Activated naive CD8-positive, alpha-beta T cell (primary cell): Measurements from ENCODE around the gene IFT80.
"Not testable (repeated sequence)": the region's sequence is repeated elsewhere in the genome, so short reads cannot be mapped to it uniquely, and the experiment has no call there.

Experiments used
- H3K27ac Mint-ChIP-seq: one replicate; pipeline ENCODE4 v1.8.0; 2021; ENCODE audit warnings: mixed read lengths
- H3K27me3 Mint-ChIP-seq: one replicate; pipeline ENCODE4 v1.8.0; 2021; ENCODE audit warnings: mixed read lengths
- H3K36me3 Mint-ChIP-seq: one replicate; pipeline ENCODE4 v1.8.0; 2021; ENCODE audit warnings: mixed read lengths
- H3K4me1 Mint-ChIP-seq: one replicate; pipeline ENCODE4 v1.8.0; 2021; ENCODE audit warnings: low read depth, mixed read lengths
- H3K4me3 Mint-ChIP-seq: one replicate; pipeline ENCODE4 v1.8.0; 2021; ENCODE audit warnings: mild to moderate bottlenecking, mixed read lengths
- H3K9me3 Mint-ChIP-seq: one replicate; pipeline ENCODE4 v1.8.0; 2021; ENCODE audit warnings: low read depth, mixed read lengths

Gene IFT80

DNA sequence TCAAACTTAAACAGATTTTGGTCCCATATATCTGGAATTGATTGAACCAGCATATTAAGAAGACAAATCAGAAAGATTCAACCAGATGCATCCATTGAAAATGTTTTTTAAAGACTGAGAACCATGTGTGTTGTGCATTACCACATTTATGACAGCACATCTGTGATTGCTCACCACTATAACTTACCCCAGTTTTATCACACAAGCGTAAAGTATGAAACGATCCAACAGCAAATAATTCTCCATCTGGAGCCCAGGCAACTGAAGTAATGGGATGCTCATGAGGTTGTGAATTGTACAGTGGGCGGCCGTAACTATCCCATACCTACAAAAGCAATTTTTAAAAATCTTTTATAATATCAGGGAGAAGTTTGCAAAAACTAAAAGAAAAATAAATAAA lies 43.2 kb downstream of the IFT80 start:
- peaks cover 22% of the 10 kb centered on the region for H3K36me3 Mint-ChIP-seq
- H3K4me3 Mint-ChIP-seq: no peak overlapping the region
- no peaks in the 10 kb centered on the region for H3K4me1 Mint-ChIP-seq
- H3K9me3 Mint-ChIP-seq: no peaks in the 10 kb centered on the region
- no peak overlapping the region for H3K27ac Mint-ChIP-seq
- H3K27me3 Mint-ChIP-seq: no peaks in the 10 kb centered on the region

DNA sequence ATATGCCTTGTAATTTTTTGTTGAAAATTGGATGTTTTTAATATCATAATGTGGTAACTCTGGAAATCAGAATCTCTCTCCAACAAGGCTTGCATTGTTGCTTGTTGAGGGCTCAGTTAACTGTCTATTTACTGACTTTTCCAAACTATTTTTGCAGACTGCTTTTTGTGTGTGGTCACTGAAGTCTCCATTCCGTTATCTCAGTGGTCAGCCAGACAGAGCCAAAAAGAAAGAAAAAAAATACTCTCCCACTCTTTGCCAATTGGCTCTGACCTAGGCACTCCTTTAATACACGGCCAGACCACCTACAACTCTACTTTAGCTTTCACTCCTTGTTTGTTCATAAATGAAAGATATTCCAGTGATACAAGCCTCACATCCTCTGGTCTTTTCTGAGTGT lies 52.5 kb downstream of the IFT80 start:
- Mint-ChIP-seq H3K36me3 (peaks cover 9% of the 10 kb centered on the region), H3K27ac (no peak overlapping the region), H3K9me3 (no peaks in the 10 kb centered on the region), H3K4me3 (no peak overlapping the region), H3K27me3 (no peaks in the 10 kb centered on the region), H3K4me1 (no peaks in the 10 kb centered on the region)

DNA sequence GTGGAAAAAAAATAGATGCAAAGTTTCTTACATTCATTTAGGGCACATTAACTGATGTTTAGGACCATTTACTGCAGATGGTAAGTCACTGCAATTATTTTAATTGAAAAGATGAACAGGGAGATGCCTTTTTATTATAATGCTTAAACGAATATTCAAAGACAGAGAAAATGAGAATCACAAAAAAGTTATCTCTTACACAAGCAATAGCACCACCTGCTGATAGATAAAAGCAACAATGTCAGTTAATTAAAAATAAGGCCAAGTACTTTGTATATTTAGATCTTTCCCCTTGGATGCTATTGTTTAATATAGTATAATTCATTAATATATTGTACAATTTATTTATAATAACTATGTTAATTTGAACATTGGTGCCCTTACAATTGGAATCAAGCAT lies 55.9 kb downstream of the IFT80 start:
- no peaks in the 10 kb centered on the region for H3K27me3 Mint-ChIP-seq
- H3K27ac Mint-ChIP-seq: no peak overlapping the region
- H3K36me3 Mint-ChIP-seq: peaks cover 11% of the 10 kb centered on the region
- H3K9me3 Mint-ChIP-seq: no peaks in the 10 kb centered on the region
- no peaks in the 10 kb centered on the region for H3K4me1 Mint-ChIP-seq
- H3K4me3 Mint-ChIP-seq: no peak overlapping the region

DNA sequence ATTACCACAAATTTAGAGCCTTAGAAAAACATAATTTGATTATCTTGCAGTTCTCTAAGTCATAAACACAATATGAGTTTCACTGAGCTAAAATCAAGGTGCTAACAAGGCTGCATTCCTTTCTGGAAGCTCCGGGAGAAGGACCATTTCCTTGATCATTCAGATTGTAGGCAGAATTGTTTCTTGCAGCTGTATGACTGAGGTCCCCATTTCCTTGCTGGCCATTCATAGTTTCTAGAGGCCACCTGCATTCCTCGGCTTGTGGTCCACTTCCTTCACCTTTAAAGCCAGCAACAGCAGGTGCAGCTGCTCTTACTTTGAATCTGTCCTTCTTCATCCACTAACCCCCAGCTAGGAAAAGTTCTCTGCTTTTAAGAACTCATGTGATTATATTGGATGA lies 58.7 kb downstream of the IFT80 start:
- H3K36me3 Mint-ChIP-seq: peaks cover 6% of the 10 kb centered on the region
- H3K27ac Mint-ChIP-seq: no peak overlapping the region
- H3K9me3 Mint-ChIP-seq: no peaks in the 10 kb centered on the region
- no peaks in the 10 kb centered on the region for H3K27me3 Mint-ChIP-seq
- no peaks in the 10 kb centered on the region for H3K4me1 Mint-ChIP-seq
- no peak overlapping the region for H3K4me3 Mint-ChIP-seq

DNA sequence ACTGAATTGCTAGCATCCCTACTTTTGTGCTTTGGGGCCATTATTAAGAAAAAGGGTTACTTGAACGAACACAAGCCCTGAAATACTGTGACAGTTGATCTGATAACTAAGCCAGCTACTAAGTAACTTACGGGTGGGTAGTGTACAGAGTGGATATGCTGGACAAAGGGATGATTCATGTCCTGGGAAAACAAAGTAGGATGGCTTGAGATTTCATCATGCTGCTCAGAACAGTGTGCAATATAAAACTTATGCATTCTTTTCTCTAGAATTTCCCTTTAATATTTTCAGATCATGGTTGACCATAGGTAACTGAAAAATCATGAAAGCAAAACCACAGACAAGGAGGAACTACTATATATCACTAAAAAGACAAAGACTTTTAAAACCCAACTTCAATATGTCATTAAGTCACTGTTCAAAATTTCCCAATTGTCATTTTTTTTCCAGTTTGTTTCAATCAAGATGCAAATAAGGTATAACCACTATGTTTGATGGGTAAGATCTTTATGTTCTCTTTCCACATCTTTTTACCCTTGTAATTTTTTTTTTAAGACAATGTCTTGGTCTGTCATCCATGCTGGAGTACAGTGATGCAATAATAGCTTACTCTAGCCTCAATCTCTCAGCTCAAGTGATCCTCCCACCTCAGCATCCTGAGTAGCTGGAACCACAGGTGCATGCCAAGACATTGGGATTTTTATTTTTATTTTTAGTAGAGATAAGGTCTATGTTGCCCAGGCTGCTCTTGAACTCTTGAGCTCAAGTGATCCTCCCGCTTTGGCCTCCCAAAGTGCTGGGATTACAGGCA lies 67.7 kb downstream of the IFT80 start:
- no peak overlapping the region for H3K4me3 Mint-ChIP-seq
- no peaks in the 10 kb centered on the region for H3K4me1 Mint-ChIP-seq
- H3K9me3 Mint-ChIP-seq: peaks cover 3% of the 10 kb centered on the region
- H3K27me3 Mint-ChIP-seq: no peaks in the 10 kb centered on the region
- no peak overlapping the region for H3K27ac Mint-ChIP-seq
- H3K36me3 Mint-ChIP-seq: peaks cover 21% of the 10 kb centered on the region

DNA sequence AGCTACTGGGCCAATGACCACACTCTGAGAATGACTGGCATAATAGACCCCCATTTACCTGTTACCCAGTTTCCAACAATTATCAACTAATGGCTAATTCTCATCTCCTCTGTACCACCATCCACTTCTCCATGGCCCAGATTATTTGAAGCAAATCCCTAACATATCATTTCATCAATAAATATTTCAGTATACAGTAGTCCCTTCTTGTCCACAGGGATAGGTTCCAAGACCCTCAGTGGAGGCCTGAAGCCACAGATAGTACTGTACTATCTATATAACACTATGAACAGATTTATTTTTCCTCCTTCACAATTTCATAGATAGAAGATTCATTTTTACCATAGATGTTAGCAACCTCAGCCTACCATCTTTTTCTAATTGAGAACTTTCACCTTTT lies 68.3 kb downstream of the IFT80 start:
- Mint-ChIP-seq H3K27me3 (no peaks in the 10 kb centered on the region), H3K4me1 (no peaks in the 10 kb centered on the region), H3K4me3 (no peak overlapping the region), H3K27ac (no peak overlapping the region), H3K9me3 (peaks cover 3% of the 10 kb centered on the region), H3K36me3 (peaks cover 21% of the 10 kb centered on the region)

DNA sequence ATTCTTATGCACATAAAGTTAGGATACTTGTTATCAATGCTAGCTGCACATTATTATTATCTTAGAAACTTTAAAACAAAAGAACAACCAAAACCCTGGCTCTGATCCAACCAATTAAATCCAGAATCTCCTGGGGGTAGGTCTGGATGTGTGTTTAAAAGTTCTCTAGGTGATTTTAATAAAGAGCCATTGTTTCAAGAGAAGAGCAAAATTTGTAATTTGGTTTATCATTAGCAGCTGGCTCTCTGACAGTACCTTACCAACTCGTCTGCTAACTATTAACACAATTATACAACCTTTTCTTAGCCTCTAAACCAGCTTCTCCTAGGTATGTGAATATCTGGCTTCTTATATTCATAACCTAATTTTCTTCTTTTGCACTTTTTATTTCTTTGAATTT lies 68.9 kb downstream of the IFT80 start:
- Mint-ChIP-seq H3K4me3 (no peak overlapping the region), H3K9me3 (peaks cover 3% of the 10 kb centered on the region), H3K27ac (no peak overlapping the region), H3K36me3 (peaks cover 21% of the 10 kb centered on the region), H3K27me3 (no peaks in the 10 kb centered on the region), H3K4me1 (no peaks in the 10 kb centered on the region)

DNA sequence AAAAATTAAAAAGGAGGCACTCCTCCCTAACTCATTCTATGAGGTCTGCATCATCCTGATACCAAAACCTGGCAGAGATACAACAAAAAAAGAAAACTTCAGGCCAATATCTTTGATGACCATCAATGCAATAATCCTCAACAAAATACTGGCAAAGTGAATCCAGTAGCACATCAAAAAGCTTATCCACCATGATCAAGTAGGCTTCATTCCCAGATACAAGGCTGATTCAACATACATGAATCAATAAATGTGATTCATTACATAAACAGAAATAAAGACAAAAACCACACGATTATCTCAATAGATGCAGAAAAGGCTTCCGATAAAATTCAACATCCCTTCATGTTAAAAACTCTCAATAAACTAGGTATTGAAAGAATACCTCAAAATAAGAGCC lies 72.7 kb downstream of the IFT80 start:
- H3K36me3 Mint-ChIP-seq: peaks cover 16% of the 10 kb centered on the region
- not testable (repeated sequence) for H3K27me3 Mint-ChIP-seq, H3K9me3 Mint-ChIP-seq, H3K4me1 Mint-ChIP-seq, H3K27ac Mint-ChIP-seq, H3K4me3 Mint-ChIP-seq

DNA sequence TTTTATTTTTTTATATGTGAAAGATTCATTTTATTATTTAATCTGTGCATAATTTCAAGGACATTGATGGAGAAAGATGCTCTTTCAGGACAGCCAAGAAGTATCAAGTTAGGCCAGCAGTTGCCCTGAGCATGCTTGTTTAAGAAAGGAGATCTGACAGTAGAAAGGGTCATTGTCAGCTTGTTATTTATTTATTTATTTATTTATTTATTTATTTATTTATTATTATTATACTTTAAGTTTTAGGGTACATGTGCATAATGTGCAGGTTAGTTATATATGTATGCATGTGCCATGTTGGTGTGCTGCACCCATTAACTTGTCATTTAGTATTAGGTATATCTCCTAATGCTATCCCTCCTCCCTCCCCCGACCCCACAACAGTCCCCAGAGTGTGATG lies 77.2 kb downstream of the IFT80 start:
- H3K27me3 Mint-ChIP-seq, H3K27ac Mint-ChIP-seq, H3K4me1 Mint-ChIP-seq: not testable (repeated sequence)

DNA sequence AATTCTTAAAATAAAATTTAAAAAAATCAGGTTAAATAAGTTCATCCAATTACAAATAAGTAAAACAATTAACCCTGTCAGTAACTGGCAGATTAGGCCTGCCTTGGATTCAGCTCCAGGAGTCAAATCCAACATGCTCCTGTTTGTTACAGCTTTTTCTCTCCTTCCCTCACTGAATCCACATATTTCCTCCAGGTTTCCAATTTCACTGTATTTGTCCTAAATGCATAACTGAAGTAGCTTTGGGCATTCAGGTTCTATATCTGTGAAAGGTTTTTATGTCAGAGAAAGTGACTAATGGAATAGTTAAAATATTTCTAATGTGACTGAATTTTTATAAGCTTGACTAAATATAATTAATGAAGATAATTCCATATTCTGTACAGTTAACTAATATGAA lies 79.7 kb downstream of the IFT80 start:
- H3K27ac Mint-ChIP-seq: no peak overlapping the region
- H3K9me3 Mint-ChIP-seq: no peaks in the 10 kb centered on the region
- no peaks in the 10 kb centered on the region for H3K4me1 Mint-ChIP-seq
- H3K27me3 Mint-ChIP-seq: no peaks in the 10 kb centered on the region
- H3K36me3 Mint-ChIP-seq: peaks cover 20% of the 10 kb centered on the region
- no peak overlapping the region for H3K4me3 Mint-ChIP-seq

More for the DNA sequence above, 77.2 kb downstream of the IFT80 start:
- not testable (repeated sequence) for H3K9me3 Mint-ChIP-seq, H3K4me3 Mint-ChIP-seq
- H3K36me3 Mint-ChIP-seq: peaks cover 15% of the 10 kb centered on the region

DNA sequence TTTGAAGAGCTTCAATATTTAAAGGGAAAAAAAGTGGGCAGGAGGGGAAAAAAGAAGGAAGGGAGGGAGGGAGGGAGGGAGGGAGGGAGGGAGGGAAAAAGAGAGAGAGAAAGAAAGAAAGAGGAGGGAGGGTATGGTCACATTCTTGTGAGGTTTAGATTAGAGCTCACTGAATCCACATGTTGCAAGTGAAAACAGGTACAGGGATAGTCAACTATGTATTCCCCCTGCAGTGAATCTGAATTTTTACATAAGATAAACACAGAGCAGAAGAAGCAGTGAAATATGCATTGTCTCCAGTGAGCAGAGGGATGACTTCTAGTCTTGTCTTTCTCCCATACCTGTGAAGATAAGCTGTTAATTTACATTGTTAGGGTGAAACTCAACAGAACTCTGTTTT lies 84.0 kb downstream of the IFT80 start:
- no peak overlapping the region for H3K4me3 Mint-ChIP-seq
- no peak overlapping the region for H3K27ac Mint-ChIP-seq
- H3K9me3 Mint-ChIP-seq: no peaks in the 10 kb centered on the region
- H3K36me3 Mint-ChIP-seq: peaks cover 24% of the 10 kb centered on the region
- no peaks in the 10 kb centered on the region for H3K27me3 Mint-ChIP-seq
- no peaks in the 10 kb centered on the region for H3K4me1 Mint-ChIP-seq

DNA sequence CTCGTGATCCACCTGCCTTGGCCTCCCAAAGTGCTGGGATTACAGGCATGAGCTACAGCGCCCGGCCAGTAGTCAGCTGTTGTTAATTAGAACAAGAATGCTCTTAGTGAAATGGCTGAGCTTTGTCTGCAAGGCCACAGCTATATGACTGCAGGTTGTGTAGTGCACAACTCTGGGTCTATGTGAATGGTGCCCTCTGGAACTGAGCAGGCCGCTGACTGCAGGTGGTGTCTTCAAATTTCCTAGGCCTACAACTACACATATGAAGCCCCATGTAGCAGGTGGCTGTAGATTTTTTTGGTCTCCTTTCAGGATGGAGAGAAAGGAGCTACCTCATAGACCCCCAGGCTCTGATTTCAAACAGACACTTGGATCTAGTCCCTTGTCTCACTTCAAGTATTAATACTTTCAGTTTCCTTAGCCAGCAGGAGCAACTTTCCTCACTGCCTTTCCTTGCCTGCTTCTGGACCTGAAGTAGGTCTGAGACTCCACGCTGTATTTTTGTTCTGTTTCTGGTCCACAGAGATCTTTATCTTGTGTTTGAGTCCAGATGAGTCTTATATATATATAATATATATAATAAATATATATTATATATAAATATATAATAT lies 86.9 kb downstream of the IFT80 start:
- Mint-ChIP-seq H3K4me1 (no peaks in the 10 kb centered on the region), H3K27me3 (no peaks in the 10 kb centered on the region), H3K4me3 (no peak overlapping the region), H3K27ac (no peak overlapping the region), H3K36me3 (peaks cover 33% of the 10 kb centered on the region), H3K9me3 (no peaks in the 10 kb centered on the region)

DNA sequence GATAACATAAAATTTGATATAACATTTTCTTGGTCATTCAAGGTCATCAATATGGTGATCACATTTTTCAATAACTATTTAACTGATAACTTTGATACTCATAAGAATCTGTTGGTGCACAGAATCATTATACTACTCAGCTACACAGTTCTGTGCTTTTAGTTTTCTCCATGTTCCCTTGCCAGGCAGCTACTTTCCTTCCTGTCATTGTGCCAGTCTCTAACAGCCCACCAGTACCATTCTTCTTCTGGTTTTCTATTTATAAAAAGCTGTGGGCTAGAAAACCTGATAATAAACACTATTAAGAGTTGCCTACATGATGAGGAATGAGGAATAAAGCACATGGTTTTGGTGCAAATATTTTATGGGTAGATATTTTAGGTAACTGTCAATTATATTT lies 96.2 kb downstream of the IFT80 start:
- no peaks in the 10 kb centered on the region for H3K9me3 Mint-ChIP-seq
- no peak overlapping the region for H3K4me3 Mint-ChIP-seq
- peaks cover 13% of the 10 kb centered on the region for H3K36me3 Mint-ChIP-seq
- H3K27me3 Mint-ChIP-seq: no peaks in the 10 kb centered on the region
- H3K4me1 Mint-ChIP-seq: no peaks in the 10 kb centered on the region
- no peak overlapping the region for H3K27ac Mint-ChIP-seq

DNA sequence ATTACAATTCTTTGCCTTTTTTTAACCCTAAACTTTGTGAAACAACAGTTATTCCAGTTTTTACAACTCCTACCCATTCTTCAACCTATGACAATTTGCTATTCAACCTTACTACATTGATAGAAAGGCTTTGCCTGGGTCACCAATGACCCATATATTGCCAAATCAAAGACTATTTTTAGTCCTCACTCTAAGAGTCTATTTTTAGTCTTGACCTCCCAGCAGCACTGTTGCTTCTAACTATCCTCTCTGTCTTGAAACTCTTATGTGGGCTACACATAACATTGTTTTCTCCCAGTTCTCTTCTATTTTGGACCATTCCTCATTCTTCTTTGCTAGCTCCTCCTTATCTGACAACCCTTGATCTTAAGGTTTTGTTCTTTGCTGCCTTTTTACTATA lies 102.4 kb downstream of the IFT80 start:
- H3K27ac Mint-ChIP-seq: no peak overlapping the region
- H3K9me3 Mint-ChIP-seq: no peaks in the 10 kb centered on the region
- no peak overlapping the region for H3K4me3 Mint-ChIP-seq
- H3K4me1 Mint-ChIP-seq: no peaks in the 10 kb centered on the region
- no peaks in the 10 kb centered on the region for H3K27me3 Mint-ChIP-seq
- peaks cover 11% of the 10 kb centered on the region for H3K36me3 Mint-ChIP-seq

DNA sequence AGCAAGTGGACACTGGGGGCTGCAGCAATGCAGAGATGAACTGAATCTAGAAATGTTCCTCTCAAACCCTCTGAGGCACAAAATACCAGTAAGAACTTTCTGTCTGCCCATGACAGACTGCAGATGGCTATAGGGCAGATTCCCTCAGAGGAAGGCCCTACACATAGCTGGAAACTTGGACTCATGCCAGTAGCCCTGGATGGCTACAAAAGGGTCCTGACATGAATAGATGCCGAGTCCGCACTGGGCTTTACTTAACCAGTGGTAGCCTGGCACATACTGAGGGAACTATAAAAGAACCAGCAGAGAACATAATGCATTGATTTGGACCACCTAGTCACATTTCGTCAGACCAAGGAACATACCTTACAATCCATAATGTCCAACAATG lies 107.1 kb downstream of the IFT80 start:
- Mint-ChIP-seq H3K27ac (no peak overlapping the region), H3K27me3 (no peaks in the 10 kb centered on the region), H3K4me1 (no peaks in the 10 kb centered on the region), H3K4me3 (no peak overlapping the region), H3K9me3 (no peaks in the 10 kb centered on the region), H3K36me3 (peaks cover 23% of the 10 kb centered on the region)
